Heart left ventricle (tissue), 16 donors: ENCODE data around the gene SNX21. TPM values are rescaled to one million over a fixed set of nuclear protein-coding genes. Genes with fewer than 3 reads are reported as not detected.

ENCODE experiments used
- ATAC-seq, 4 donors: fragments of 200-7000 bp; cut with Tn5 transposase; one replicate each; pipeline ENCODE4 v1.9.1; 2020 to 2022; ENCODE audit warnings: moderate library complexity in 4 of 4, mild to moderate bottlenecking in 3 of 4, moderate number of reproducible peaks in 1 of 4
- DNase-seq, 5 donors: peaks; one replicate each; pipeline ENCODE4 v3.0.0-alpha.2; 2020
- H3K27ac ChIP-seq, 12 donors: fragments of 200-600 bp; sonication (generic) in 4 of 12; one replicate each; pipeline versions ENCODE4 v1.5.0 to v1.8.0; 2016 to 2022; ENCODE audit warnings: mild to moderate bottlenecking in 2 of 12
- H3K27me3 ChIP-seq, 9 donors: fragments of 200-600 bp; sonication (generic) in 2 of 9; one replicate each; pipeline versions ENCODE4 v1.5.1 to v1.8.0; 2016 to 2022; ENCODE audit warnings: mild to moderate bottlenecking in 3 of 9
- H3K36me3 ChIP-seq, 9 donors: fragments of 200-600 bp; sonication (generic) in 2 of 9; one replicate each; pipeline versions ENCODE4 v1.5.0 to v1.8.0; 2018 to 2022; ENCODE audit warnings: mild to moderate bottlenecking in 2 of 9
- H3K4me1 ChIP-seq, 12 donors: fragments of 200-600 bp; sonication (generic) in 4 of 12; one replicate each; pipeline versions ENCODE4 v1.5.0 to v1.8.0; 2016 to 2022; ENCODE audit warnings: mild to moderate bottlenecking in 3 of 12
- H3K4me3 ChIP-seq, 12 donors: fragments of 200-600 bp; sonication (generic) in 4 of 12; one replicate each; pipeline versions ENCODE4 v1.5.0 to v1.8.0; 2017 to 2022; ENCODE audit warnings: mild to moderate bottlenecking in 9 of 12, moderate library complexity in 4 of 12
- H3K9me3 ChIP-seq, 12 donors: fragments of 200-600 bp; sonication (generic) in 4 of 12; one replicate each; pipeline versions ENCODE4 v1.5.0 to v1.8.0; 2016 to 2022; ENCODE audit warnings: mild to moderate bottlenecking in 1 of 12
- CTCF ChIP-seq, 12 donors: fragments of 200-600 bp; sonication (generic) in 4 of 12; IDR thresholded peaks; one replicate each; pipeline versions ENCODE4 v1.5.0 to v1.8.0; 2018 to 2022; ENCODE audit warnings: antibody characterized with exemption in 12 of 12, mild to moderate bottlenecking in 5 of 12
- POLR2A ChIP-seq, 2 donors: fragments of 450-650 bp; IDR thresholded peaks; one replicate each; pipeline ENCODE4 v1.6.1; 2017; ENCODE audit warnings: antibody characterized with exemption in 2 of 2, mild to moderate bottlenecking in 2 of 2, moderate library complexity in 2 of 2
- WGBS, 4 donors: extraction: QIAGEN DNeasy Blood & Tissue Kit in 2 of 4; methylation state at CpG; one replicate each; pipeline versions ENCODE4 v1.1.5 to v1.1.7; 2013 to 2018; 5-methylcytosine and 5-hydroxymethylcytosine counted together
- intact Hi-C, 10 donors: fragments of 100-400 bp; cut with DNase I; formaldehyde crosslinking; loops; one replicate each; pipeline versions ENCODE4 v1.11.1 to v1.14.2; 2022
- polyA plus RNA-seq, 2 donors: library from polyadenylated mRNA; stranded (reverse); fragments of 200-250 nt; gene quantifications; one replicate each; pipeline ENCODE4 v1.2.3, GENCODE V29; 2013
- total RNA-seq, 9 donors: library from RNA; depleted of rRNA in 2 of 9; stranded (reverse); fragments of >200 nt in 2 of 9; fragmentation: NEBNext Ultra II Directional in 3 of 9; extraction: Animal tissue kit (Norgen Biotek cat#: 25700) in 3 of 9; gene quantifications; one replicate each; pipeline versions ENCODE4 v1.1.0 to v1.2.4, GENCODE V29; 2016 to 2023
- donor health status: ischemic (EF 13 %, LVEDD 7.1; RV severe dilation, severe dysfunction).
- donor health status: healthy with polysubstance abuse.
- donor health status: DM: no; HTN: yes; CAD: no.
- donor health status: DM: no; HTN: no; CAD: no.
- donor health status: ischemic (EF 25% LVEDD 6.9; RV normal size, moderate dysfunction).
- donor health status: ischemic (EF 25% LVEDD 5.7; RV mildly dilated, moderate dysfunction).
- donor health status: healthy.
- donor health status: DM: yes; HTN: yes; CAD: no.
- donor health status: ischemic (EF 35%, LVEDD 5.7; RV mildly dilated, moderate dysfunction).
- donor health status: nonischemic (EF 11% LVEDD 7.7; RV severe dilation, severe dysfunction).
- donor health status: DM: yes; HTN: yes; CAD: no.
- donor health status: PGD.
- donor health status: ischemic (EF 29% LVEDD 5.4; RV normal size, mild dysfunction).
- donor health status: nonischemic (EF 23%, LVEDD 6.1; RV moderate dilation, normal function).

The SNX21 gene
- total and polyA plus RNA-seq, 11 donors, result 13.7 to 45.6 (median 18.9) TPM

GRCh38 chr20:45848421-45848820 lies 14.8 kb downstream of the SNX21 start:
- TF ChIP-seq CTCF (IDR thresholded peaks at IDR 0.05) (no peak), POLR2A (IDR thresholded peaks at IDR 0.05) (no peak)
- DNase-seq, result no peak
- intact Hi-C loops, result no loop called here
- Histone ChIP-seq H3K4me3 (no peak overlapping the region), H3K4me1 (peaks cover 0 to 13% (median 3%) of the 10 kb centered on the region in 12 donors), H3K27me3 (no peaks in the 10 kb centered on the region), H3K36me3 (peaks cover 0 to 88% (median 77%) of the 10 kb centered on the region in 9 donors), H3K9me3 (no peaks in the 10 kb centered on the region), H3K27ac (no peak overlapping the region)
- ATAC-seq, result no peak
- 93 to 98% (median 95%) methylated on average over 8 of the region's 8 CpGs for WGBS, 4 donors

GRCh38 chr20:45848969-45849582 lies 15.5 kb downstream of the SNX21 start:
- Histone ChIP-seq H3K4me3 (no peak overlapping the region), H3K4me1 (peaks cover 0 to 10% (median 2%) of the 10 kb centered on the region in 12 donors), H3K36me3 (peaks cover 0 to 87% (median 77%) of the 10 kb centered on the region in 9 donors), H3K9me3 (no peaks in the 10 kb centered on the region), H3K27me3 (no peaks in the 10 kb centered on the region), H3K27ac (no peak overlapping the region)
- WGBS, 4 donors, result 94 to 95% (median 94%) methylated on average over 8 of the region's 8 CpGs
- ATAC-seq (no peak), DNase-seq (no peak)
- intact Hi-C loops, result no loop called here
- TF ChIP-seq POLR2A (IDR thresholded peaks at IDR 0.05) (no peak), CTCF (IDR thresholded peaks at IDR 0.05) (no peak)

- Histone ChIP-seq H3K4me3 (no peak overlapping the region), H3K9me3 (no peaks in the 10 kb centered on the region), H3K36me3 (peaks cover 0 to 84% (median 67%) of the 10 kb centered on the region in 9 donors), H3K27ac (no peak overlapping the region), H3K4me1 (peaks cover 0 to 20% (median 7%) of the 10 kb centered on the region in 12 donors), H3K27me3 (no peaks in the 10 kb centered on the region)
- intact Hi-C loops, result no loop called here
- WGBS, 4 donors, result 91 to 100% (median 97%) methylated on average over 2 of the region's 2 CpGs
- TF ChIP-seq POLR2A (IDR thresholded peaks at IDR 0.05) (no peak), CTCF (IDR thresholded peaks at IDR 0.05) (no peak)
- ATAC-seq, result no peak
- DNase-seq, result no peak
Measured at GRCh38 chr20:45850238-45850637, 16.6 kb downstream of the SNX21 start.

- intact Hi-C loops, result no loop called here
- Histone ChIP-seq H3K9me3 (no peaks in the 10 kb centered on the region), H3K27ac (peak overlapping the region in 4 of 12 donors; percentile 3 to 30 (median 19)), H3K27me3 (no peaks in the 10 kb centered on the region), H3K4me3 (no peak overlapping the region), H3K36me3 (peaks cover 0 to 77% (median 60%) of the 10 kb centered on the region in 9 donors), H3K4me1 (peaks cover under 1 to 27% (median 13%) of the 10 kb centered on the region in 12 donors)
- peak in 3 of 4 donors; percentile 58 to 77 (median 73) for ATAC-seq
- 45 to 100% (median 55%) methylated on average over 1 of the region's 1 CpG for WGBS, 4 donors
- no peak for DNase-seq
- TF ChIP-seq POLR2A (IDR thresholded peaks at IDR 0.05) (no peak), CTCF (IDR thresholded peaks at IDR 0.05) (no peak)
Measured at GRCh38 chr20:45850926-45851325, 17.3 kb downstream of the SNX21 start.
